PC-9 (cell line): Measurements from ENCODE around the gene USP2.

Source experiments
- EZH2 ChIP-seq: fragments of 200-600 bp; sonication (generic); IDR thresholded peaks from 2 replicates; pipeline ENCODE4 v1.8.0; 2017; ENCODE audit warnings: antibody characterized with exemption, low read depth
- TF ChIP-seq, protein P1 (sequence below): fragments of 200-600 bp; sonication (generic); conservative IDR thresholded peaks from 2 replicates; pipeline ENCODE4 v1.6.1; 2017; ENCODE audit warnings: mixed run types, antibody characterized with exemption, mild to moderate bottlenecking, moderate library complexity

DNA sequence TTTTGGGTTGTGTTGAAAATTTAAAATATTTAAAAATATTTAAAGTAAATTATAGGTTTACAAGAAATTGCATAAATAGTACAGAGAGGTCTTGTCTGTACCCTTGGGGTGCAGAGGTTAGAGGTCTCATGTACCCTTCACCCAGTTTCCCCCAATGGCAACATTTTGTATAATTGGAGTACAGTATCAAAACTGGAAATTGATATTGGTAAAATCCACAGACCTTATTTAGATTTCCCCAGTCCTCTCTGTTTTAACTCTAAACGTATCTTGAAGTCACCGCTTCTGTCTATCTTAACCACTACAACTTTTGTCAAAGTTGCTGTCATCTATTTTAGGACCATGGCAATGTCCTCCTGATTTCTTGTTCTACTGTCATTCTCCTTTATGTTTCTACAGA, 30.6 kb upstream of the USP2 start:
- no peak for TF ChIP-seq EZH2
- TF ChIP-seq, protein P1, sequence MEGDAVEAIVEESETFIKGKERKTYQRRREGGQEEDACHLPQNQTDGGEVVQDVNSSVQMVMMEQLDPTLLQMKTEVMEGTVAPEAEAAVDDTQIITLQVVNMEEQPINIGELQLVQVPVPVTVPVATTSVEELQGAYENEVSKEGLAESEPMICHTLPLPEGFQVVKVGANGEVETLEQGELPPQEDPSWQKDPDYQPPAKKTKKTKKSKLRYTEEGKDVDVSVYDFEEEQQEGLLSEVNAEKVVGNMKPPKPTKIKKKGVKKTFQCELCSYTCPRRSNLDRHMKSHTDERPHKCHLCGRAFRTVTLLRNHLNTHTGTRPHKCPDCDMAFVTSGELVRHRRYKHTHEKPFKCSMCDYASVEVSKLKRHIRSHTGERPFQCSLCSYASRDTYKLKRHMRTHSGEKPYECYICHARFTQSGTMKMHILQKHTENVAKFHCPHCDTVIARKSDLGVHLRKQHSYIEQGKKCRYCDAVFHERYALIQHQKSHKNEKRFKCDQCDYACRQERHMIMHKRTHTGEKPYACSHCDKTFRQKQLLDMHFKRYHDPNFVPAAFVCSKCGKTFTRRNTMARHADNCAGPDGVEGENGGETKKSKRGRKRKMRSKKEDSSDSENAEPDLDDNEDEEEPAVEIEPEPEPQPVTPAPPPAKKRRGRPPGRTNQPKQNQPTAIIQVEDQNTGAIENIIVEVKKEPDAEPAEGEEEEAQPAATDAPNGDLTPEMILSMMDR: no peak
